Measurements from ENCODE around the gene AUTS2. TPM values are rescaled to one million over a fixed set of nuclear protein-coding genes. Genes with fewer than 3 reads are reported as not detected.
A peak's percentile ranks its signal among the peaks of the same experiment; 100 is the strongest.

The AUTS2 gene
- total RNA-seq, 1 experiment from 2014 or later = 2.3 TPM

DNA sequence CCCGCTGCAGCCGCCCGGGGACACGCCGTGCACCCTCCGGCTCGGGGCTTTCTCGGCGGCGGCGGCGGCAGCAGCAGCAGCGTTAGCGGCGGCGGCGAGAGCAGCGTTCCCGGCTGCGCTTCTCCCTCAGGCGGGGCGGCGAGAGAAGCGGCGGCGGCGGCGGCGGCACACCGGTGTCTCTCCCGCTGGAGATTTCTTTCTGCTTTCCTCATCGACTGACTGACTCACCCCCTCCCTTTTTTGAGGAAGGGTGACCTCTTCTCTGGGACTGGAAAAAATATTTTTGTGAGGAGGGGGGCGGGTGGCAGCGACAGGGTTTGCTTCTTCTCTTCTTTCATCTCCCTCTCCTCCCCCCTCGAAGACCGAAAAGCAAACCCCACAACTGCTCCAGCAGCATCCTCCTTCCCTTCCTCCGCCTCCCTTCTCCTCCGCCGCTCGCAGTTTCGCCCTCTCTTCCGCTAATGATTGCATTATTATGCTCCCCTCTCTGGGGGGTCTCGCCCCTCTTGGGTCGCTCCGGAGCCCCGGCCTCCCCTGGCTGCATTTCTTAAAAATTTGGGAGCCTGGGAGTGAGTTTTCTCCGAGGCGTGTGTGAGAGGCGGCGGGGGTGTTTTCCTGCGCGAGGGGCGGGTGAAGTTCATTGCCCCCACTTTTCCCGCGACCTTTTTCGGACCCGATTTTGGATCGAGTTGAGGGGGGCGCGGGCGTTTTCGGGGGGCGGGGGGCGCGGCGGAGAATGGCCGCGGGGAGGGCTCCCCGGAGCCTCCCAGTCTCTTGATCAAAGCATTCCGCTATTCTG lies 411 bp downstream of the AUTS2 start:
- DNase-seq (ENCODE audit: low read depth) = peak; percentile 68
- in situ Hi-C loops (cut with HindIII; ENCODE audit: low pct_unique_long_range_greater_than_20kb, low sequenced_read_pairs) = no loop called here

DNA sequence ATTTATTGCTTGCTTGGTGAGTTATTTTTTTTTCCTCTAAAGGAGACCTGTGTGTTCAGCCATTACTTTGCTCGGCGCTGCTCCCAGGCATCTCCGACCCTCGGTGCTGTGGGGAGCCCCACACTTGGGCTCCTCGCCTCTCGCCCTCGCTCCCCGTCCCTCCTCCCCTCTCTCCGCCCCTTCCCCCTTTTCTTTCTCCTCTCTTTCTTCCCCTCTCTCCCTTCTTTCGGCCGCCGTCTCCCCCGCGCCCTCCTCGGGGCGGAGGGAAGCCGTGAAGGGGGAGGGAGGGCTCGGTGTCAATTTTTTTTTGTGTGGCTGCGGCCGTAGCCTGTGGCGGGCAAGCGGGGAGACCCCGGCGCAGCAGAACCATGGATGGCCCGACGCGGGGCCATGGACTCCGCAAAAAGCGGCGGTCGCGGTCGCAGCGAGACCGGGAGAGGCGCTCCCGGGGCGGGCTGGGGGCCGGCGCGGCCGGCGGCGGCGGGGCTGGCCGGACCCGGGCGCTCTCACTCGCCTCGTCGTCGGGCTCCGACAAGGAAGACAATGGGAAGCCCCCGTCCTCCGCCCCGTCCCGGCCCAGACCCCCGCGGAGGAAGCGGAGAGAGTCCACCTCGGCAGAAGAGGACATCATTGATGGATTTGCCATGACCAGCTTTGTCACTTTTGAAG lies 1.1 kb downstream of the AUTS2 start:
- DNase-seq (ENCODE audit: low read depth) = no peak
- in situ Hi-C loops (cut with HindIII; ENCODE audit: low pct_unique_long_range_greater_than_20kb, low sequenced_read_pairs) = no loop called here

DNA sequence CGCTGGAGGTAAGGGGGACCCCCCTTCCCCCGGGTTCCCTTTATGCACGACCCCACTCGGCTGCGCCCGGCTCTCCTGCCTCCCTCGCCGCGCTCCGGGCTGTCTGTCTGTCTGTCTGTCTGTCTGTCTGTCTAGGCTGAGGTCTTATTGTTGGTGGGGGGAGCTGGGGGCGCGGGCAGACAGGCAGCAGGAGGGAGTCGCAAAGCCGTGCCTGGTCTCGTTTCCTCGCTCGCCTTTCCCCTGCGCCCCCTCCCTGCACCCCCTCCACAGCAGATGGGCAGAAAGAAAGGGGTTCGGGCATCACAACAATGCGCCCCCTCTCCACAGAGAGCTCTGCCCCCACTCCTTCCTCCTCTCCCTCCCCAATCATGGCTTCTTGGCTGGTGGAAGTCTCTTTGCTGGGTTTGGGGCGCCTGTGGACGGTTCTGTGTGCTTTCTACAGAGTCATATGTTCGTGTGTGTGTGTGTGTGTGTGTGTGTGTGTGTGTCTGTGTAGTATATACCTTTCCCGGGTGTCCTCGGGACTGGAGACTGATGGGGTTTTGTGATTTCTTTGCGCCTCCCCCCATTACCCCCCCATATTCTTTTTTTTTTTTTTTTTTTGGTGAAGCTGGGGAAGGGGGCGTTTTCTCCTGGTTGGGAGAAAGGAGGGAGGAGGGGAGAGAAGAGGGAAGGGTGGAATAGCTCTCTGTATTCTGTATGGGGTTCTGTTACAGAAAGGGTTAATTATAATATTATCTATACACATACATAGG lies 1.9 kb downstream of the AUTS2 start:
- in situ Hi-C loops (cut with HindIII; ENCODE audit: low pct_unique_long_range_greater_than_20kb, low sequenced_read_pairs) = no loop called here
- peak; percentile 2 for DNase-seq (ENCODE audit: low read depth)

DNA sequence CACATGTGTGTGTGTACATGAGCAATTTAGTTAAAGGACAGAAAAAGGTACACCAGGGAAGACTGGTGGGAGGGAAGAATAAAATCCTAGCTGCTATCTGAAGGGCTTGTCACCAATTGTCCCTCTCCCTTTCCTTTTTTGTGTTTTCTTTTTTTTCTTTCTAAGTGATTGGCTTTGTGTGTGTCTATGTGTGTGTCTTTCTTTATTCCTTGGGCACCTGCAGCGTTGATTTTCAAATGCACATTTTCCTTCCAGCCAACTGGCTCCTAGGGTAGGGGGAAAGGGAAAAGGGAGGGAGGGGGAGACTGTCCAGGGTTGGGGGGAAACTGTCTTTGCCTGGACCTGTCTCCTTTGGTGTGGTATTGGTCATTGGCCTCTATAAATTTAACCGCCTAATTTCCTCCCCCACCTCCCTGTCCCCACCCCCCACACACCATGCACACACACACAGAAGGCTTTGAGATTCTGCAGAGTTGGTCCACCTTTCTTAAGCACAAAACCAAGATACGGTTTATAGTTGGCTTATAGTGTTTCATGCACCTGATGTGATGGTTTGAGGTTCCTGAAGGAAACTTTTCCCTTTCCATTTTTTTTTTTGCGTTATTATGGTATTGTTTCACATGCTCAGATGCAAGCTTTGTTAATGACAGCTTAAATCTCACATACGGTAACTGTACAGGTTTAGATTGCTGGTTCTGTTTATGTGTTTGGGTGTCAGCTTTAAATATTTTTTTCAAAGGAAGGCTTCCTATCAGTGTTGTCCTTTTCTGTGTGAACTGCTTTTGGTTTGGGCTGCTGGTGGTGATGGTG lies 2.6 kb downstream of the AUTS2 start:
- in situ Hi-C loops (cut with HindIII; ENCODE audit: low pct_unique_long_range_greater_than_20kb, low sequenced_read_pairs) = no loop called here
- no peak for DNase-seq (ENCODE audit: low read depth)

DNA sequence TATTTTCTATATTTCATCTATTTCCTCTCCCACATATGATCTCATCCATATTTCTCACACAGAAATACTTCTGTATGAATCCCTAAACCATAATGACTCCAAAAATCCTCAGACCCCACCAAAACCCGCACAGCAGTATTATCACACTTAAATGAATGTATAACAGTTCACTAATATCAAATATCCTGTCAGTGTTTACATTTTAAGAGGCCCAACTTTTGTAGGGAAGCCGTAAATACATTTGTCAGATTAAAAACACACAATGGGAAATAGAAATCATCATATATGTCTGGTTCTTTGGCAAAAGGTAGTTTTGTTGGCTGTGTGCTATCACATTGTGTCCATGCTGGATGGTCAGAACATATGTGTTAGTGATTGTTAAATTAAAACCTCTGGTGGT lies 4.2 kb downstream of the AUTS2 start:
- DNase-seq (ENCODE audit: low read depth) = no peak
- in situ Hi-C loops (cut with HindIII; ENCODE audit: low pct_unique_long_range_greater_than_20kb, low sequenced_read_pairs) = no loop called here

DNA sequence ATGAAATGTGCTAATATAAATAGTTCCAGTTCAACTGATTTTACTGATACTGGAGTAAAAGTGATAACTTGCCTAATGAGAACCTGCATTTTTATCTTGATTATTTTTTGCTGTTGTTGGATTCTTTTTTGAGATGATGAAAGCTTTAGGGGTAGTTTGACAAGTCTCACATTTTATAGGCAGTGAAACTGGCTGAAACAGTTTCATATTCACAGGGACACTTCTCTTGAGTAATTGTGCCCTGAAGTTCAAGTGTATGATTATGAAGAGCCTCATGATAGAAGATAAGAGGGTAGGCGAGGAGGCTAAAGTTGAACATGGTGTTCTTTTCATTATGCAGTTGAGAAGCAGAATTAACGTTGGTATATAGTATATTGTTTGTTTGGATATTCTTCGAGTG lies 5.1 kb downstream of the AUTS2 start:
- DNase-seq (ENCODE audit: low read depth) = no peak

DNA sequence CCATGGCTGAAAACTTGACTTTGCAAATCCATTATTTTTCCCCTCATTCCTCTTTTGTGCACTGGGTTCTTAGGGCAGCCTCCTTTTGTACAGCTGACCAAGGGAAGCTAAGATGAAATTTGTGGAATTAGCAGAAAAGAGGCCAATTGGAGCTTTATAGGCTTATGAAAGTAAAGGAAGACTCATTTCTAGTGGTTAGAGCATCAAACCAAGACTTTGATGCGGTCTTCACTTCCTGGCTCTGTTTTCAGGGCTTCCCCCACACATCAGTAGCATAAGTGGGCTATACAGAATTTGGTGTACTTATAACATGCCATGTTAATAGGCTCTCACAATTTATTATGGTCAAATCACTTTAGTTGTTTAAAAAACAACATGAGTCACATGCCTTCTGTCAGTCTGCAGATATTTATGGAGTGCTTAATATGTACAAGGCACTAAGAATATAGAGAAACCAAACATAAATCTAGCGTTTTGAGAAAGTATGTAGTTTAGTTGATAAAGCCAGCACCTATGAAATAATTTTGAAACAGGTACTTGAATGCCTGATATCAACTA lies 5.7 kb downstream of the AUTS2 start:
- no peak for DNase-seq (ENCODE audit: low read depth)
- in situ Hi-C loops (cut with HindIII; ENCODE audit: low pct_unique_long_range_greater_than_20kb, low sequenced_read_pairs) = no loop called here

More for the DNA sequence above, 5.1 kb downstream of the AUTS2 start:
- in situ Hi-C loops (cut with HindIII; ENCODE audit: low pct_unique_long_range_greater_than_20kb, low sequenced_read_pairs) = no loop called here

DNA sequence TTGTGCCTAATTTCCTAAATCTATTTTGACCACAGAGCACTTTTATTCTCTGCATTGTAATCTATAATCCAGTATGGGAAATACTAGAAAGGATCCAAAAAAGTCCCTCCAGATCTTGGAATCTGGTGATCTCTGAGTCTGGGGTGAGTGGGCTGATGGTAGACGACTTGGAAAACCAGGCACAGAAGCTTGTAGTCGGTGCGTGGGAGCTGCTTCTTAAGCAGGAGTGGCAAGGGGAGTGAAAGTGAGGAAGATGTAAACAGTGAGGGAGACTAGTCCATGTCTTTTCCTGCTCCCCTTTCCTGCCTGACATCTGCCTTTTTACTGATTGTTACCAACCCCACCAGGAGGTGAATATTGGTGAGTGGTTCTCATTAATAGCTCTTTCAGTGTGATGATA lies 6.8 kb downstream of the AUTS2 start:
- in situ Hi-C loops (cut with HindIII; ENCODE audit: low pct_unique_long_range_greater_than_20kb, low sequenced_read_pairs) = no loop called here
- DNase-seq (ENCODE audit: low read depth) = no peak

DNA sequence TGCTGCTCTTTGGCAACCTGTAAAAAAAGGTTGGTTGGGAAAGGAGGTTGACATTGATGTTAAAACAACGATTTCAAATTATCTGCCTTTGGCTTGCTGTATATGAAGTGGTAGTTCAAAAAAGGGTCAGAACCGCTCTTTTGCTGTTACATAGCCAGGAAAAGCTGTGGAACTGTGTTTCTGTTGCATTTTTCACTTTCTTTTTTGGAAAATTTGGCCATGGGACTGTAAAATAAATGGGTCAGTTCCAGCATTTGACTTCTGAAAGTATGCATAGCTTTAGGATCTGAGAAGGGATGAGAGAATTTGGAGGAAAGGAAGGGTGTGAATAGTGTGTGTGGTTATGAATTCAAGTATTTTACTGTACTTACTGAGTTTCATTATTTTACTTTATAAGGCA lies 7.3 kb downstream of the AUTS2 start:
- DNase-seq (ENCODE audit: low read depth) = no peak
- in situ Hi-C loops (cut with HindIII; ENCODE audit: low pct_unique_long_range_greater_than_20kb, low sequenced_read_pairs) = no loop called here

DNA sequence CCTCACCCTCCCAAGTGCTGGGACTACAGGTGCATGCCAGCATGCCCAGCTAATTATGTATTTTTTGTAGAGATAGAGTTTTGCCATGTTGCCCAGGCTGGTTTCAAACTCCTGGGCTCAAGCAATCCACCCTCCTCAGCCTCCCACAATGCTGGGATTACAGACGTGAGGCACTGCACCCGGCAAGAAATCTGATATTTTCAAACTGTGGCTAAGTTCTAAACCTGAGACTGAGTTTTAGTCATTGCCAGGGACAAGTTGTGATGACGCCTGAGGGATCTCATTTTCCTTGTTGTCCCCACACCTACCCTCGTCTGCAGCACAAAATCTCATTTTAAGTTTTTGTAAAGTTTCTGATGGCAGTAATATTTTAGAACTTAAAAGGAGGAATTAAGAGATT lies 9.8 kb downstream of the AUTS2 start:
- in situ Hi-C loops (cut with HindIII; ENCODE audit: low pct_unique_long_range_greater_than_20kb, low sequenced_read_pairs) = no loop called here
- no peak for DNase-seq (ENCODE audit: low read depth)

DNA sequence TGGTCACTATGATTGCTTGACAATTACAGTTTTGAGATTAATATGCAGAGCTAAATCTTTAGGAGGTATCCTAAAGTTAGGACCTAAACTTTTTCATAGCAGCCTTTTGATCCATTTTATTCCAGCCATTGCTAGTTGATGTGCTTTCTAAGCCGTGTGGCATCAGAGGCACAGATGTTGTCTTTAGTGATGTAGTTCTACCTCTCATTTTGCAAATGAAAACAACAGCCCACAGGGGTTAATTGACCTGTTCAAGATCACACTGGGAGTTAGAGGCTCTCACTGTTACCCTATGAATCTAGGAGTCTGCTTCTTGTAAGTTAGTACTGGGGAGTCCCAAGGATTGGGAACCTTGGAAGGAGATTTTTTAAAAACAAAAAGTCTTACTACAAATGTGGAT lies 10.6 kb downstream of the AUTS2 start:
- in situ Hi-C loops (cut with HindIII; ENCODE audit: low pct_unique_long_range_greater_than_20kb, low sequenced_read_pairs) = no loop called here
- DNase-seq (ENCODE audit: low read depth) = no peak

DNA sequence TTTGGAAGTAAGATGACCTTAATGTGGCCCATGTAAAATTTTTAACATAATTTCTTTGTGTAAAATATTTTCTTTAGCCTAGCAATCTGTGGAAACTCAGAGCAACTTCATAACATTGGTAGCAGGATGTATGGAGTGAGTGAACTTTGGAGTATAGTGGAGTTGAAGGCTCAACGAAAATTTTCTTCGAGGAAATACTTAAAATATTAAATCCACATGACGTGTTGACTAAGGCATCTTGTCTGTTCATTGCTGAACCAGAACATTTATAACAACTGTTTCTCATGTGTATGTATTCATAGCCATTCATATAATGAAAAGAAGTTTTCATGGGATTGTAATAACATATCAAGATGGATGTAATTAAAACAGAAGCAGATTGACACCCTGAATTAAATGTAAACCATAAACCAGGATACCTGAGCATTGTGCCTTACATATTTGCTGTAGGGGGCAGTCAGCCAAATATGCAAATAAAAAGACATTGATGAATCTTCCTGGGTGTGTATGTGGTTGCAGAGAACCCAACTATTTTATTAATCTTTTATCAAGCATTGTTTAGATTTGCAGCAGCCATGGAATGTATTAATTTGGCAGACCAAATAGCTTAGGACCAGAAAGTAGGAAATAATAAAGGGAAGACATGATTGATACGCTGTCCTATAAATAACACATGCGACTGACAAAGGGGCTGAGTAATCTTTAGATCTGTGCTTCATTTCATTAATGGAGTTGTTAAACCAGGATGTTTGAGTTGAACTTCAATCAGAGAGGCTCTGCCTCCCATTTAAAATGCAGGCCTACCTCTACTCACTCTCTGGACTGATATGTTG lies 11.5 kb downstream of the AUTS2 start:
- no peak for DNase-seq (ENCODE audit: low read depth)
- in situ Hi-C loops (cut with HindIII; ENCODE audit: low pct_unique_long_range_greater_than_20kb, low sequenced_read_pairs) = no loop called here

DNA sequence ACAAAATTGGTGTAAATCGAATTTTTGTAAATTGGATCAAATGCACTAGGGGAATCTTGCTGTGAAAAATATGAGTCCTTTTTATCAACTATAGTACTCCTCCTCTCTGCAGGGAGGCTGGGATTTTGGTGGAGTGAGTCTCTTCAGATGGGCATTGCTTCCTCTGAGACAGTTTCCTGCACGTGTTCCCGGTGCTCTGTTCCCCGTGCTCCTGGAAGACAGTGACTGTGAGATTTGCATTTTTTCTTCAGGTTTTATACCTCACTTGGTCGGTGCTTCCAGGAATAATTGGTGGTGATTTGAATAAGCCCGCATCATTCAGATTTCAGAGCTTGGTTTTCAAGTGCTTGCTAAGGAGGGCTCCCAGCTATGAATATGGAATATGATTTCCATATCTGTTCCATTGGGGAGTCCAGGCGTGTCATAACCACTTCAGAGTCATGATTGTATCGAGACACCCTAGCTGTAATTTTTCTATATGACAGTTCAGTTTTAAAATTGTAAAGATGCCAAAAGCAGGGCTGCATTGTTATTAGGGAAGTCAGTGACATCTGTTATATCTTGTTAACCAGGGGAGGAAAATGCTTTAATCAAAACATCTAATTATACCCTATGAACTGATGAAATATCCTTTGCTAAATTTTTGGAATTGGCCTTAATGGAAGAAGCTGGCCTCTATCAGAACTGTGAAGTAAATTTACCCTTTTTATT lies 12.3 kb downstream of the AUTS2 start:
- in situ Hi-C loops (cut with HindIII; ENCODE audit: low pct_unique_long_range_greater_than_20kb, low sequenced_read_pairs) = no loop called here
- no peak for DNase-seq (ENCODE audit: low read depth)

DNA sequence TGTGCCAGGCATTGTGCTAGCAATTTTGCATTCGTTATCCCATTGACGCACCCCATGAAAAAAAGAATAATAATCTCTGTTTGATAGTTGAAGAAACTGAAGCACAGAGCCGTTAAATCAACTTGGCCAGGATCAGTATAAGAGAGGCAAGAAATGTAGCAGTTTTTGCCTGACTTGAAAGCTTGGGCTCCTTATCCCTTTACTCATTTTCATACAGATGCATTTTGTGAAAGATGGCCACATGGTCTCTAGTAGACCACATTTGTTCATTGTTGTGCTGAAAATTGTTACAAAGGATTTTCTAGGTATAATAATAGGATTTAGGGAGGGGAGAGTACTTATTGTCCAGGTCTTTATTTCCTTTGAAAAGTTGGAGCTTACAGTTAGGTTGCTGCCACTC lies 14.7 kb downstream of the AUTS2 start:
- in situ Hi-C loops (cut with HindIII; ENCODE audit: low pct_unique_long_range_greater_than_20kb, low sequenced_read_pairs) = no loop called here

DNA sequence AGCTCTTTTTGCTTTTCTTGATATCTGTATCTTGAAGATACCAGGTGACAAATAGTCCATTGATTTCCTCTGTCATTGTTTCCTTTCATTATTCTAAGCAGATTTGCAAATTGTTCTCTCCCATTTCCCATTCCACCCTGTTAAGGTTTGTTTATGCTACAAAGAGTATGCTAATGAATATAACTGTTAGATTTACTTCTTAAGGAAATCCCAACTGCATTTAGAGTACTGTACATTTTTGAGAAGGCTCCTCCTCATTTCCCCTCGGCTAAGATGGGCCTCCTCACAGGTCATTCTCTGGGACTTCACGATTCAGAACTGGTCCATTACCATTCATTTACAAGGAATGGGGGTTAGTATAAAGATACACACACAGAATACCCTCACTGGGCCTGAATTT lies 15.6 kb downstream of the AUTS2 start:
- no peak for DNase-seq (ENCODE audit: low read depth)
- in situ Hi-C loops (cut with HindIII; ENCODE audit: low pct_unique_long_range_greater_than_20kb, low sequenced_read_pairs) = no loop called here

More for the DNA sequence above, 14.7 kb downstream of the AUTS2 start:
- DNase-seq (ENCODE audit: low read depth) = no peak

DNA sequence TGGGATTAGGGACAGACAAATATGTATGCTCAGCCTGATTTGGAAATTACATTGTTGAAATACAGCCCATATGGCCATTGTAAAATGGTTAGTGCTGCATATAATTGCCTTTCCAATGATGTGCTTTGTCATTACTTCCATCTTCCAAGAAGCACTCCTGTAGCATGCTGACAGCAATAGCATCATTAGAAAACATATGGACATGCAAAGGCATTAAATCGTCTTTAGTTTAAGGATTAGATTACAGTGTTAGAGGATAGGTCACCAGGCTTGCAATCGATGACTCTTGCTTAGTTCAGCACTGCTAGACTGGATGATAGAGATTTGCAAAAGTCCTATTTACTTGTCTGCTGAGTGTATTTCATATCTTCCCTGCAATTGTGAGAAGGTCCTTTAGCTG lies 17.4 kb downstream of the AUTS2 start:
- no peak for DNase-seq (ENCODE audit: low read depth)
- in situ Hi-C loops (cut with HindIII; ENCODE audit: low pct_unique_long_range_greater_than_20kb, low sequenced_read_pairs) = no loop called here

DNA sequence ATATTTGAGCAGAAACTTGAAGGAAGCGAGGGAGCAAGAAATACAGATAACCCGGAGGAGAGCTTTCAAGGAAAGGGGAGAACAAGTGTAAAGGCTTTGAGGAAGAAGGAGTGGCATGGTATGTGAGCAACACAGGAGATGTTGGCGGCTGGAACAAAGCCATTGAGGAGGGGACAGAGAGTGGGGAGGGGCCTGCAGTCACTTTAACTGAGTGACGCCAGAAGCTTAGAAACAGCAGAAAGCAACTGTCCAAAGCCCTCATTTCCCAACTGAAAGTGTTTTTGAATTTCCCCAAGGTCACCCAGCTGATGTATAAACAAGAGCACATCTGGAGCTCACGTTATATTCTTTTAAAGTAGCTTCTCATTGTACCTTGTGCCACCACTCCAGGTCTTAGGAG lies 19.1 kb downstream of the AUTS2 start:
- in situ Hi-C loops (cut with HindIII; ENCODE audit: low pct_unique_long_range_greater_than_20kb, low sequenced_read_pairs) = no loop called here
- DNase-seq (ENCODE audit: low read depth) = no peak
